Glomerular visceral epithelial cell (primary cell): Measurements from ENCODE around the gene PIK3R6.
"Not testable (repeated sequence)": the region's sequence is repeated elsewhere in the genome, so short reads cannot be mapped to it uniquely, and the experiment has no call there.

Source experiments
- DNase-seq: peaks from one replicate; pipeline ENCODE4 v3.0.0-alpha.2; 2016; ENCODE audit errors: extremely low spot score

Gene PIK3R6

GRCh38 chr17:8894673-8895578, 27.5 kb upstream of the PIK3R6 start:
- DNase-seq = peak; percentile 61

GRCh38 chr17:8894202-8894671, 26.8 kb upstream of the PIK3R6 start:
- DNase-seq = no peak

- no peak for DNase-seq
Observed at GRCh38 chr17:8893621-8894201, 26.2 kb upstream of the PIK3R6 start.

- no peak for DNase-seq
Observed at GRCh38 chr17:8893059-8893458, 25.6 kb upstream of the PIK3R6 start.

GRCh38 chr17:8892338-8892690, 24.8 kb upstream of the PIK3R6 start:
- no peak for DNase-seq

GRCh38 chr17:8890671-8891070, 23.2 kb upstream of the PIK3R6 start:
- no peak for DNase-seq

GRCh38 chr17:8889458-8890210, 22.2 kb upstream of the PIK3R6 start:
- no peak for DNase-seq

GRCh38 chr17:8888704-8889302, 21.3 kb upstream of the PIK3R6 start:
- DNase-seq = no peak

- DNase-seq = peak; percentile 22
Observed at GRCh38 chr17:8887834-8888703, 20.6 kb upstream of the PIK3R6 start.

- DNase-seq = no peak
Observed at GRCh38 chr17:8887301-8887700, 19.8 kb upstream of the PIK3R6 start.

GRCh38 chr17:8885967-8886684, 18.7 kb upstream of the PIK3R6 start:
- no peak for DNase-seq

GRCh38 chr17:8885163-8885966, 17.9 kb upstream of the PIK3R6 start:
- not testable (repeated sequence) for DNase-seq

- no peak for DNase-seq
Observed at GRCh38 chr17:8884336-8884990, 17.0 kb upstream of the PIK3R6 start.

GRCh38 chr17:8883353-8883752, 15.9 kb upstream of the PIK3R6 start:
- no peak for DNase-seq

- DNase-seq = no peak
Observed at GRCh38 chr17:8881606-8882005, 14.1 kb upstream of the PIK3R6 start.

- DNase-seq = no peak
Observed at GRCh38 chr17:8880466-8880865, 13.0 kb upstream of the PIK3R6 start.

- DNase-seq = no peak
Observed at GRCh38 chr17:8879410-8879809, 11.9 kb upstream of the PIK3R6 start.

- no peak for DNase-seq
Observed at GRCh38 chr17:8877984-8878383, 10.5 kb upstream of the PIK3R6 start.

GRCh38 chr17:8875957-8876356, 8.5 kb upstream of the PIK3R6 start:
- DNase-seq = no peak
